Measurements from ENCODE around the gene LHPP. TPM values are rescaled to one million over a fixed set of nuclear protein-coding genes. Genes with fewer than 3 reads are reported as not detected.

Gene LHPP
- total and polyA plus RNA-seq, 2 experiments from 2014 or later: 27.4 to 40.2 TPM

- TF ChIP-seq REST (IDR thresholded peaks at IDR 0.05; ENCODE audit: unreplicated experiment) (no peak), STAT1 (IDR thresholded peaks at IDR 0.05; ENCODE audit: unreplicated experiment) (no peak), ZNF462 (CRISPR knock-in tag; IDR thresholded peaks at IDR 0.05) (no peak), CREB1 (CRISPR knock-in tag; IDR thresholded peaks at IDR 0.05; ENCODE audit: low read depth) (no peak)
These were observed 73.4 kb downstream of the LHPP start (continued) for GRCh38 chr10:124534826-124535601.

All from GM23338 (cell line).